CD14-positive monocyte (primary cell): Measurements from ENCODE around the gene NFS1. TPM values are rescaled to one million over a fixed set of nuclear protein-coding genes. Genes with fewer than 3 reads are reported as not detected.

ENCODE experiments used
- DNase-seq, 3 donors: peaks; one replicate each; pipeline ENCODE4 v3.0.0-alpha.2; 2011 to 2022
- H2AFZ ChIP-seq: 2 replicates; pipeline ENCODE4 v1.6.0; 2012; ENCODE audit warnings: mild to moderate bottlenecking, low read depth, low read length, inconsistent platforms; ENCODE audit not compliant: insufficient read depth, poor library complexity, severe bottlenecking
- H3K27ac ChIP-seq, 2 donors: 1 replicate in 1 of 2; 2 replicates in 1 of 2; pipeline ENCODE4 v1.5.1; 2012 to 2013; ENCODE audit warnings: low read length in 2 of 2, control low read depth in 1 of 2, inconsistent platforms in 1 of 2, low read depth in 1 of 2, mild to moderate bottlenecking in 1 of 2
- H3K27me3 ChIP-seq, 2 donors: one replicate each; pipeline versions ENCODE4 v1.6.0 to v1.6.1; 2011 to 2013; ENCODE audit warnings: low read length in 2 of 2; ENCODE audit not compliant: control insufficient read depth in 2 of 2, insufficient read depth in 2 of 2
- H3K36me3 ChIP-seq, 2 donors: replicated peaks in 1 of 2; 1 replicate in 1 of 2; 2 replicates in 1 of 2; pipeline versions ENCODE4 v1.5.1 to v1.6.1; 2012 to 2013; ENCODE audit warnings: low read length in 2 of 2, control low read depth in 1 of 2, inconsistent platforms in 1 of 2, mild to moderate bottlenecking in 1 of 2; ENCODE audit not compliant: insufficient read depth in 2 of 2, control insufficient read depth in 1 of 2
- H3K4me1 ChIP-seq, 2 donors: 1 replicate in 1 of 2; 2 replicates in 1 of 2; pipeline versions ENCODE4 v1.5.1 to v1.6.1; 2012 to 2013; ENCODE audit warnings: low read length in 2 of 2, control low read depth in 1 of 2, inconsistent platforms in 1 of 2, mild to moderate bottlenecking in 1 of 2, moderate library complexity in 1 of 2; ENCODE audit not compliant: insufficient read depth in 2 of 2, control insufficient read depth in 1 of 2
- H3K4me2 ChIP-seq: replicated peaks from 2 replicates; pipeline ENCODE3; 2012; ENCODE audit warnings: low read length, moderate library complexity, mild to moderate bottlenecking; ENCODE audit not compliant: poor library complexity, severe bottlenecking; ENCODE audit errors: extremely low read depth
- H3K4me3 ChIP-seq, 3 experiments: fragments of 200-600 bp in 1 of 3; sonication (generic) in 1 of 3; replicated peaks in 1 of 3; 1 replicate in 2 of 3; 2 replicates in 1 of 3; pipeline ENCODE4 v1.5.1; 2011 to 2013; ENCODE audit warnings: low read length in 3 of 3, mild to moderate bottlenecking in 3 of 3, control low read depth in 2 of 3, low read depth in 2 of 3, inconsistent platforms in 1 of 3, moderate library complexity in 1 of 3
- H3K79me2 ChIP-seq: 2 replicates; pipeline ENCODE4 v1.6.0; 2012; ENCODE audit warnings: mild to moderate bottlenecking, control low read depth, inconsistent platforms, low read length, moderate library complexity; ENCODE audit not compliant: insufficient read depth
- H3K9ac ChIP-seq: 2 replicates; pipeline ENCODE4 v1.6.0; 2017; ENCODE audit warnings: low read length, mild to moderate bottlenecking; ENCODE audit not compliant: insufficient read depth, poor library complexity, severe bottlenecking
- H3K9me3 ChIP-seq, 2 donors: replicated peaks in 1 of 2; 1 replicate in 1 of 2; 2 replicates in 1 of 2; pipeline versions ENCODE4 v1.5.1 to v1.6.1; 2012 to 2013; ENCODE audit warnings: low read length in 2 of 2, control low read depth in 1 of 2; ENCODE audit not compliant: control insufficient read depth in 1 of 2, insufficient read depth in 1 of 2
- H4K20me1 ChIP-seq: 2 replicates; pipeline ENCODE4 v1.6.0; 2012; ENCODE audit warnings: mild to moderate bottlenecking, low read length, control low read depth, moderate library complexity; ENCODE audit not compliant: insufficient read depth
- H3K27ac Mint-ChIP-seq, 7 donors: one replicate each; pipeline ENCODE4 v1.8.0; 2020; ENCODE audit warnings: mild to moderate bottlenecking in 7 of 7, mixed read lengths in 7 of 7, moderate library complexity in 6 of 7, inconsistent platforms in 2 of 7
- H3K27me3 Mint-ChIP-seq, 3 donors: one replicate each; pipeline ENCODE4 v1.8.0; 2021 to 2022; ENCODE audit warnings: low read depth in 3 of 3, mild to moderate bottlenecking in 3 of 3, mixed read lengths in 3 of 3, moderate library complexity in 3 of 3, inconsistent platforms in 1 of 3
- H3K36me3 Mint-ChIP-seq, 2 donors: one replicate each; pipeline ENCODE4 v1.8.0; 2020; ENCODE audit warnings: mixed read lengths in 2 of 2, inconsistent platforms in 1 of 2, mild to moderate bottlenecking in 1 of 2
- H3K4me1 Mint-ChIP-seq: one replicate; pipeline ENCODE4 v1.8.0; 2020; ENCODE audit warnings: mild to moderate bottlenecking, mixed read lengths
- H3K4me3 Mint-ChIP-seq, 2 donors: one replicate each; pipeline ENCODE4 v1.8.0; 2020; ENCODE audit warnings: mild to moderate bottlenecking in 2 of 2, mixed read lengths in 2 of 2, moderate library complexity in 1 of 2
- H3K9me3 Mint-ChIP-seq, 7 donors: one replicate each; pipeline ENCODE4 v1.8.0; 2020 to 2022; ENCODE audit warnings: mixed read lengths in 7 of 7, mild to moderate bottlenecking in 6 of 7, moderate library complexity in 6 of 7, inconsistent platforms in 2 of 7
- CTCF ChIP-seq: fragments of 200-600 bp; IDR thresholded peaks from one replicate; pipeline ENCODE4 v1.8.0; 2022; ENCODE audit warnings: antibody characterized with exemption, mild to moderate bottlenecking
- WGBS: methylation state at CpG from one replicate; pipeline ENCODE4 v1.1.5; 2013; ENCODE audit warnings: missing lambda C conversion rate; ENCODE audit not compliant: insufficient coverage; 5-methylcytosine and 5-hydroxymethylcytosine counted together
- intact Hi-C, 2 donors: fragments of 100-400 bp; cut with micrococcal nuclease; formaldehyde crosslinking; loops; one replicate each; pipeline versions ENCODE4 v1.15.0 to v1.15.1; 2023
- polyA plus RNA-seq, 3 donors: library from polyadenylated mRNA; depleted of rRNA in 1 of 3; unstranded in 2 of 3; stranded (reverse) in 1 of 3; fragments of 300-500 nt in 2 of 3; fragments of >200 nt in 1 of 3; fragmentation: Illumina TruSeq in 2 of 3; gene quantifications; 1 replicate in 2 of 3; 2 replicates in 1 of 3; pipeline ENCODE4 v1.2.3, GENCODE V29; 2012 to 2021

Gene NFS1
- polyA plus RNA-seq, 3 donors, result 18.1 to 21.4 (median 19.2) TPM

DNA sequence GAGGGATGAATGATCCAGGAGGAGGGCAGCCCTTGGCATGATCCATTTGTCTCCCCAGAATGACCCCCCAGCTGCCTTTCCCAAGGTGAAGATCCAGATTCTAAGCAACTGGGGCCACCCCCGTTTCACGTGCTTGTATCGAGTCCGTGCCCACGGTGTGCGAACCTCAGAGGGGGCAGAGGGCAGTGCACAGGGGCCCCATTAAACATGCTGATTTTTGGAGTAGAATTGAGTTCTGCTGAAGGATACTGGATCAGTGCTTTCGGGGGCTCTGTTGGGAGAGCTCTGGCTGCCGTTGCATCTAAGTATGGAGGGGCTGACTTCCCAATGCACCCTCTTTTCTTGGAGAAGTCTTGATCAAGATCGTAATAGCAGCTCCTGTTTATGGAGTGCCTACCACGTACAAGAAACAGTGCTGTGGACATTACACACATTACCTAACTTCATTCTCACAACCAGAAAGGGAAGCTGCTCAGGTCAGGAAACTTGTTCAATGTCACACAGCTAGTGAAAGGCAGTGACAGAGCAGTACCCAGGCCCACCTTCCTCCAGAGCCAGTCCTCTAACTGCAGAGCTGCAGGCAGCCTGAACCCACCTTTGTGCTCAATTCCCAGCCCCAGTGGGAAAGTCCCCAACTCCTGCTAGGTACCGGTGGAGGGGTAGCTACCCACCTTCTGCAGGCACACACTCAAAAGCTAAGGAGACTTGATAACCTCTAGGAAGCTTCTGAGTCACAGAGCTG lies 78.2 kb downstream of the NFS1 start:
- no peak for TF ChIP-seq CTCF
- H3K4me1 Mint-ChIP-seq, result peaks cover 32% of the 10 kb centered on the region
- Histone ChIP-seq H3K79me2 (no peaks in the 10 kb centered on the region), H3K4me1 (peaks cover 32 to 38% of the 10 kb centered on the region in 2 donors), H3K36me3 (peaks cover 7 to 19% of the 10 kb centered on the region in 2 donors), H3K4me2 (no peak overlapping the region), H3K27me3 (peaks cover 16 to 32% of the 10 kb centered on the region in 2 donors), H4K20me1 (no peaks in the 10 kb centered on the region), H2AFZ (no peak overlapping the region), H3K9me3 (peaks cover 0 to 5% of the 10 kb centered on the region in 2 donors), H3K27ac (no peak overlapping the region), H3K4me3 (no peak overlapping the region), H3K9ac (no peak overlapping the region)
- peak overlapping the region in 1 of 7 donors; percentile 41 for H3K27ac Mint-ChIP-seq
- intact Hi-C loops, result no loop called here
- H3K27me3 Mint-ChIP-seq, result peaks cover 35 to 45% (median 39%) of the 10 kb centered on the region in 3 donors
- H3K36me3 Mint-ChIP-seq, result peaks cover 13 to 33% of the 10 kb centered on the region in 2 donors
- no peak for DNase-seq
- H3K4me3 Mint-ChIP-seq, result no peak overlapping the region
- 95% methylated on average over 10 of the region's 11 CpGs for WGBS
- H3K9me3 Mint-ChIP-seq, result peaks cover 0 to 10% (median 4%) of the 10 kb centered on the region in 7 donors

DNA sequence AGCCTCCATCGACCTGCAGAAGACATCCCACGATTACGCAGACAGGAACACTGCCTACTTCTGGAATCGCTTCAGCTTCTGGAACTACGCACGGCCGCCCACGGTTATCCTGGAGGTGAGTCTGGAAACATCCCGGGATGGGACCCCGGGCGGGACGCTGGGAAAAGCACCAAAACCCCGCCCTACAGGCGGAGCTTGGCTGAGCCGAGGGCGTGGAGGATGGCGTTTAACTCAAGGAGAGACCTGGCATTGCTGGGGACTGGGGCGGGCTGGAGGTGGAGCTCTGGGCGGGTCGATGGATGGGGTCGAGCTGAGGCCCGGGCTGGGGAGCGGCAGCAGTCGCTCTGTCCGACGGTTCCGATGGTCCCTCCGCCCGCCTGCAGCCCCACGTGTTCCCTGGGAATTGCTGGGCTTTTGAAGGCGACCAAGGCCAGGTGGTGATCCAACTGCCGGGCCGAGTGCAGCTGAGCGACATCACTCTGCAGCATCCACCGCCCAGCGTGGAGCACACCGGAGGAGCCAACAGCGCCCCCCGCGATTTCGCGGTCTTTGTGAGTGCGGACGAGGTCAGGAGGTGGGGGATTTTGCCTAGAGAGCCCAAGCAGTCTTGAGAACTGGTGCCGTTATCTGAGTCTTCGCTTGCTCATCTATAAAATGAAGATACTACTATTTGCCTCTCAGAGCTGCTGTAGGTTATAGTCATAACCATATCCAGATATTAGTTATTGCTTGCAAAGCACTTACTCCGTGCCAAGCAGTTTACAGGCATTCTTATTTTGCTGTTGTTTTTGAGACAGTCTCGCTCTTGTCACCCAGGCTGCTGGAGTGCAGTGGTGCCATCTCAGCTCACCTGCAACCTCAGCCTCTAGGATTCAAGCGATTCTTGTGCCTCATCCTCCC lies 79.7 kb downstream of the NFS1 start:
- H3K9ac ChIP-seq, result peak overlapping the region; percentile 4
- peak; percentile 26 to 58 (median 34) for DNase-seq
- H3K27ac Mint-ChIP-seq, result peak overlapping the region in 1 of 7 donors; percentile 46
- H3K36me3 ChIP-seq, result peaks cover 0 to 7% of the 10 kb centered on the region in 2 donors
- H4K20me1 ChIP-seq, result no peaks in the 10 kb centered on the region
- H3K9me3 ChIP-seq, result peaks cover 0 to 5% of the 10 kb centered on the region in 2 donors
- peak overlapping the region; percentile 7 to 74 (median 39) for H3K4me3 ChIP-seq
- H2AFZ ChIP-seq, result peak overlapping the region; percentile 66
- H3K4me2 ChIP-seq, result peak overlapping the region; percentile 75
- H3K36me3 Mint-ChIP-seq, result peaks cover 5 to 18% of the 10 kb centered on the region in 2 donors
- peaks cover 42% of the 10 kb centered on the region for H3K4me1 Mint-ChIP-seq
- peaks cover 38 to 45% (median 39%) of the 10 kb centered on the region in 3 donors for H3K27me3 Mint-ChIP-seq
- H3K79me2 ChIP-seq, result no peaks in the 10 kb centered on the region
- H3K9me3 Mint-ChIP-seq, result peaks cover 0 to 10% (median 4%) of the 10 kb centered on the region in 7 donors
- WGBS, result 4% methylated on average over 43 of the region's 49 CpGs
- H3K27me3 ChIP-seq, result peaks cover 16 to 32% of the 10 kb centered on the region in 2 donors
- peak; percentile 66 for TF ChIP-seq CTCF
- peak overlapping the region; percentile 80 to 97 for H3K4me3 Mint-ChIP-seq
- H3K27ac ChIP-seq, result no peak overlapping the region
- peaks cover 36 to 47% of the 10 kb centered on the region in 2 donors for H3K4me1 ChIP-seq
- intact Hi-C loops, result loop anchor here (5.0 to 10.0 kb wide), 6 partner anchors 45 to 1627 kb away; partner anchors contain the start of genes ACSS2 (in 1 of the 2), CEP250 (in 1 of the 2), CPNE1 (in 1 of the 2) and PHF20 (in 1 of the 2)
